Urothelium cell line (cell line): ENCODE results near the gene MTCH1.
A peak's percentile ranks its signal among the peaks of the same experiment; 100 is the strongest.
"Not testable (repeated sequence)": the region's sequence is repeated elsewhere in the genome, so short reads cannot be mapped to it uniquely, and the experiment has no call there.

ENCODE experiments used
- DNase-seq: peaks from one replicate; pipeline ENCODE4 v3.0.0; 2011; ENCODE audit warnings: low spot score, mixed read lengths
- FAIRE-seq: peaks from 2 replicates; lab custom pipeline; 2011; peaks lifted over from hg19 to GRCh38; lab: Jason Lieb, UNC

MTCH1 gene

GRCh38 chr6:36955671-36956445 lies 30.1 kb downstream of the MTCH1 start:
- DNase-seq (peak; percentile 48), FAIRE-seq (no peak)

GRCh38 chr6:36955136-36955535 lies 30.9 kb downstream of the MTCH1 start:
- FAIRE-seq (no peak), DNase-seq (no peak)

GRCh38 chr6:36954262-36954931 lies 31.6 kb downstream of the MTCH1 start, which contains the start of gene PI16:
Gene PI16, plus strand, starts transcription at chr6:36954738. Its CDS starts 23 bp downstream, at chr6:36954761.
- no peak for FAIRE-seq
- DNase-seq: no peak

GRCh38 chr6:36953931-36954261 lies 32.1 kb downstream of the MTCH1 start:
- DNase-seq (no peak), FAIRE-seq (no peak)

GRCh38 chr6:36949636-36950035 lies 36.4 kb downstream of the MTCH1 start:
- DNase-seq (peak; percentile 39), FAIRE-seq (no peak)

- DNase-seq, FAIRE-seq: not testable (repeated sequence)
These were observed 36.9 kb downstream of the MTCH1 start for GRCh38 chr6:36949076-36949475.

GRCh38 chr6:36947570-36948351 lies 38.2 kb downstream of the MTCH1 start:
- no peak for FAIRE-seq
- DNase-seq: no peak

- FAIRE-seq: no peak
- DNase-seq: no peak
These were observed 39.5 kb downstream of the MTCH1 start for GRCh38 chr6:36946526-36946925.

- DNase-seq: no peak
- FAIRE-seq: no peak
These were observed 40.7 kb downstream of the MTCH1 start for GRCh38 chr6:36945301-36945700.

GRCh38 chr6:36944650-36945049 lies 41.3 kb downstream of the MTCH1 start:
- DNase-seq: no peak
- no peak for FAIRE-seq

- peak; percentile 61 for FAIRE-seq
- not testable (repeated sequence) for DNase-seq
These were observed 43.7 kb downstream of the MTCH1 start for GRCh38 chr6:36942329-36942728.

GRCh38 chr6:36941561-36941960 lies 44.4 kb downstream of the MTCH1 start:
- FAIRE-seq, DNase-seq: not testable (repeated sequence)

- FAIRE-seq (no peak), DNase-seq (no peak)
These were observed 46.0 kb downstream of the MTCH1 start for GRCh38 chr6:36940027-36940426.

GRCh38 chr6:36939005-36939404 lies 47.0 kb downstream of the MTCH1 start:
- FAIRE-seq, DNase-seq: not testable (repeated sequence)

- no peak for DNase-seq
These were observed 47.5 kb downstream of the MTCH1 start for GRCh38 chr6:36938536-36938935.

GRCh38 chr6:36937896-36938295 lies 48.1 kb downstream of the MTCH1 start:
- DNase-seq: no peak
- FAIRE-seq: no peak

More at GRCh38 chr6:36938536-36938935, 47.5 kb downstream of the MTCH1 start:
- FAIRE-seq: no peak

- FAIRE-seq (no peak), DNase-seq (no peak)
These were observed 49.2 kb downstream of the MTCH1 start for GRCh38 chr6:36936824-36937223.

- DNase-seq (no peak), FAIRE-seq (no peak)
These were observed 51.1 kb downstream of the MTCH1 start for GRCh38 chr6:36934901-36935300.

- DNase-seq: no peak
- no peak for FAIRE-seq
These were observed 52.5 kb downstream of the MTCH1 start for GRCh38 chr6:36933519-36933918.

- DNase-seq (no peak), FAIRE-seq (no peak)
These were observed 52.9 kb downstream of the MTCH1 start for GRCh38 chr6:36933102-36933501.

- FAIRE-seq: no peak
These were observed 55.5 kb downstream of the MTCH1 start for GRCh38 chr6:36930483-36930882.

More at GRCh38 chr6:36930483-36930882, 55.5 kb downstream of the MTCH1 start:
- no peak for DNase-seq
